Caco-2 (cell line): ENCODE results near the gene PPM1J. TPM values are rescaled to one million over a fixed set of nuclear protein-coding genes. Genes with fewer than 3 reads are reported as not detected.
A peak's percentile ranks its signal among the peaks of the same experiment; 100 is the strongest.

Experiments
- BruUV-seq: library from RNA; stranded (reverse); fragments of 400-500 nt; replicated peaks from 2 replicates; lab custom pipeline; 2021; lab: Mats Ljungman, UMichigan
- CTCF ChIA-PET: fragments of 300-600 bp; sonication (Branson Sonifier 250); formaldehyde crosslinking; loops from one replicate; lab custom pipeline; 2022; ENCODE audit warnings: antibody characterized with exemption; lab: Charles Lee
- POLR2A ChIA-PET: fragments of 300-600 bp; sonication (Branson Sonifier 250); formaldehyde crosslinking; loops from one replicate; lab custom pipeline; 2022; ENCODE audit warnings: antibody characterized with exemption; lab: Charles Lee
- DNase-seq, 2 experiments: peaks; one replicate each; pipeline versions ENCODE4 v3.0.0 to v3.0.0-alpha.2; 2020 to 2022
- H3K27me3 ChIP-seq: replicated peaks from 2 replicates; pipeline ENCODE4 v1.6.0; 2011; ENCODE audit warnings: low read length; ENCODE audit not compliant: control insufficient read depth, insufficient read depth
- H3K36me3 ChIP-seq: 2 replicates; pipeline ENCODE4 v1.5.1; 2011; ENCODE audit warnings: low read length; ENCODE audit not compliant: control insufficient read depth, insufficient read depth
- H3K4me1 ChIP-seq: fragments of 250-450 bp; sonication (Bioruptor Pico); 2 replicates; pipeline ENCODE4 v1.5.1; 2020; ENCODE audit warnings: mild to moderate bottlenecking
- H3K4me3 ChIP-seq: 2 replicates; pipeline ENCODE4 v1.5.1; 2011; ENCODE audit warnings: low read depth, mild to moderate bottlenecking, control low read depth, low read length
- H3K9me3 ChIP-seq: fragments of 250-450 bp; sonication (Bioruptor Pico); 2 replicates; pipeline ENCODE4 v1.5.1; 2020; ENCODE audit warnings: mild to moderate bottlenecking, moderate library complexity
- H3K27ac Mint-ChIP-seq: one replicate; pipeline ENCODE4 v1.8.0; 2022; ENCODE audit warnings: mixed read lengths; ENCODE audit not compliant: unreplicated experiment
- H3K27me3 Mint-ChIP-seq: one replicate; pipeline ENCODE4 v1.8.0; 2022; ENCODE audit warnings: mixed read lengths; ENCODE audit not compliant: insufficient read depth, unreplicated experiment
- H3K36me3 Mint-ChIP-seq: one replicate; pipeline ENCODE4 v1.8.0; 2022; ENCODE audit warnings: mild to moderate bottlenecking, mixed read lengths; ENCODE audit not compliant: insufficient read depth, unreplicated experiment
- H3K4me1 Mint-ChIP-seq: one replicate; pipeline ENCODE4 v1.8.0; 2022; ENCODE audit warnings: low read depth, mixed read lengths; ENCODE audit not compliant: unreplicated experiment
- H3K4me3 Mint-ChIP-seq: one replicate; pipeline ENCODE4 v1.8.0; 2022; ENCODE audit warnings: mild to moderate bottlenecking, moderate library complexity, mixed read lengths; ENCODE audit not compliant: unreplicated experiment
- H3K9me3 Mint-ChIP-seq: one replicate; pipeline ENCODE4 v1.8.0; 2022; ENCODE audit warnings: mixed read lengths; ENCODE audit not compliant: unreplicated experiment
- CTCF ChIP-seq, 2 experiments: fragments of 200-600 bp in 1 of 2; IDR thresholded peaks; 1 replicate in 1 of 2; 2 replicates in 1 of 2; pipeline versions ENCODE4 v1.5.1 to v1.8.0; 2011 to 2022; ENCODE audit warnings: antibody characterized with exemption in 1 of 2, control low read depth in 1 of 2, inconsistent platforms in 1 of 2, low read depth in 1 of 2, low read length in 1 of 2, mild to moderate bottlenecking in 1 of 2, moderate library complexity in 1 of 2; ENCODE audit not compliant: insufficient read depth in 1 of 2, severe bottlenecking in 1 of 2, unreplicated experiment in 1 of 2
- intact Hi-C: fragments of 100-400 bp; cut with micrococcal nuclease; formaldehyde crosslinking; loops from one replicate; pipeline ENCODE4 v1.10.0; 2022; ENCODE audit not compliant: unreplicated experiment
- total RNA-seq: library from RNA; stranded (reverse); gene quantifications from 2 replicates; pipeline ENCODE4 v1.2.3, GENCODE V29; 2022

PPM1J gene
- total RNA-seq, 1 experiment from 2014 or later, result 1.5 TPM

- Mint-ChIP-seq H3K36me3 (no peaks in the 10 kb centered on the region), H3K27me3 (no peaks in the 10 kb centered on the region), H3K9me3 (no peaks in the 10 kb centered on the region), H3K4me1 (peaks cover 23% of the 10 kb centered on the region), H3K27ac (no peak overlapping the region), H3K4me3 (no peak overlapping the region)
- CTCF ChIA-PET, result interaction anchor here (0.8 kb wide), 2 partner anchors 83 kb away, joined by 3 to 4 read pairs; no protein-coding TSS in a partner anchor
- no peak overlapping the region for H3K4me3 ChIP-seq
- intact Hi-C loops, result no loop called here
- DNase-seq, result no peak
- no peaks in the 10 kb centered on the region for H3K36me3 ChIP-seq
- POLR2A ChIA-PET, result no interaction called here
- no peaks in the 10 kb centered on the region for H3K27me3 ChIP-seq
- no peaks in the 10 kb centered on the region for H3K9me3 ChIP-seq
- H3K4me1 ChIP-seq, result peaks cover 16% of the 10 kb centered on the region; the same call in 1 of the 2 replicates
- no peak for TF ChIP-seq CTCF (IDR thresholded peaks at IDR 0.05; ENCODE audit: insufficient read depth in 1 of 2, low read depth in 1 of 2, low read length in 1 of 2, severe bottlenecking in 1 of 2, unreplicated experiment in 1 of 2)
- BruUV-seq, result no TSS peak
Measured at GRCh38 chr1:112720800-112721199, 5.7 kb upstream of the PPM1J start.

GRCh38 chr1:112719706-112720105 is 4.6 kb upstream of the PPM1J start:
- BruUV-seq, result no TSS peak
- H3K27me3 ChIP-seq, result no peaks in the 10 kb centered on the region
- POLR2A ChIA-PET, result interaction anchor here (0.6 kb wide), 1 partner anchor 186 kb away, joined by 4 read pairs; no protein-coding TSS in a partner anchor
- Mint-ChIP-seq H3K27ac (no peak overlapping the region), H3K4me3 (no peak overlapping the region), H3K9me3 (no peaks in the 10 kb centered on the region), H3K36me3 (no peaks in the 10 kb centered on the region), H3K4me1 (peaks cover 23% of the 10 kb centered on the region), H3K27me3 (no peaks in the 10 kb centered on the region)
- TF ChIP-seq CTCF (IDR thresholded peaks at IDR 0.05; ENCODE audit: insufficient read depth in 1 of 2, low read depth in 1 of 2, low read length in 1 of 2, severe bottlenecking in 1 of 2, unreplicated experiment in 1 of 2), result no peak
- intact Hi-C loops, result no loop called here
- no peak for DNase-seq
- H3K36me3 ChIP-seq, result no peaks in the 10 kb centered on the region
- H3K9me3 ChIP-seq, result no peaks in the 10 kb centered on the region
- CTCF ChIA-PET, result interaction anchor here (2.0 kb wide), 1 partner anchor 84 kb away, joined by 12 read pairs; no protein-coding TSS in a partner anchor
- H3K4me1 ChIP-seq, result peaks cover 16% of the 10 kb centered on the region; the same call in 1 of the 2 replicates
- no peak overlapping the region for H3K4me3 ChIP-seq

- Mint-ChIP-seq H3K27ac (no peak overlapping the region), H3K9me3 (no peaks in the 10 kb centered on the region), H3K36me3 (no peaks in the 10 kb centered on the region), H3K4me1 (peaks cover 23% of the 10 kb centered on the region), H3K4me3 (no peak overlapping the region), H3K27me3 (no peaks in the 10 kb centered on the region)
- POLR2A ChIA-PET, result no interaction called here
- H3K4me1 ChIP-seq, result peaks cover 19% of the 10 kb centered on the region; the same call in 1 of the 2 replicates
- TF ChIP-seq CTCF (IDR thresholded peaks at IDR 0.05; ENCODE audit: insufficient read depth in 1 of 2, low read depth in 1 of 2, low read length in 1 of 2, severe bottlenecking in 1 of 2, unreplicated experiment in 1 of 2), result peak; percentile 44 to 51
- no TSS peak for BruUV-seq
- CTCF ChIA-PET, result interaction anchor here (2.0 kb wide), 1 partner anchor 85 kb away, joined by 12 read pairs; no protein-coding TSS in a partner anchor
- no peaks in the 10 kb centered on the region for H3K27me3 ChIP-seq
- no peaks in the 10 kb centered on the region for H3K36me3 ChIP-seq
- H3K4me3 ChIP-seq, result no peak overlapping the region
- peak in 1 of 2 experiments; percentile 65 for DNase-seq
- no peaks in the 10 kb centered on the region for H3K9me3 ChIP-seq
- intact Hi-C loops, result no loop called here
Measured at GRCh38 chr1:112718691-112719418, 3.7 kb upstream of the PPM1J start.
